Endothelial cell of umbilical vein (primary cell): ENCODE results near the gene EDEM3. TPM values are rescaled to one million over a fixed set of nuclear protein-coding genes. Genes with fewer than 3 reads are reported as not detected.

Source experiments
- BruUV-seq: library from RNA; stranded (reverse); fragments of 400-500 nt; replicated peaks from 2 replicates; lab custom pipeline; 2021; lab: Mats Ljungman, UMichigan
- CTCF ChIA-PET: fragments of 300-600, 350-600 bp; sonication (Branson Sonifier 250); formaldehyde crosslinking; loops from one replicate; lab custom pipeline; 2021; ENCODE audit warnings: antibody characterized with exemption, inconsistent platforms; lab: Charles Lee
- POLR2A ChIA-PET: fragments of 300-600, 350-600 bp; sonication (Branson Sonifier 250); formaldehyde crosslinking; loops from one replicate; lab custom pipeline; 2021; ENCODE audit warnings: antibody characterized with exemption, inconsistent platforms; lab: Charles Lee
- DNase-seq: peaks from one replicate; pipeline ENCODE4 v3.0.0-alpha.2; 2011; ENCODE audit warnings: low read depth, low spot score
- FAIRE-seq: peaks from 2 replicates; lab custom pipeline; 2011; peaks lifted over from hg19 to GRCh38; lab: Jason Lieb, UNC
- H2AFZ ChIP-seq: 2 replicates; pipeline ENCODE4 v1.6.0; 2012; ENCODE audit warnings: low read depth, low read length, control low read depth, inconsistent platforms
- H3K27ac ChIP-seq: 2 replicates; pipeline ENCODE4 v1.5.1; 2011; ENCODE audit warnings: low read depth, mild to moderate bottlenecking, control low read depth, low read length, moderate library complexity; ENCODE audit not compliant: insufficient read depth
- H3K27me3 ChIP-seq, 2 experiments: 2 replicates each; pipeline versions ENCODE4 v1.6.0 to v1.6.1; 2011; ENCODE audit warnings: low read length in 2 of 2, mixed read lengths in 1 of 2; ENCODE audit not compliant: control insufficient read depth in 2 of 2, insufficient read depth in 2 of 2
- H3K36me3 ChIP-seq, 2 experiments: 2 replicates in 1 of 2; 3 replicates in 1 of 2; pipeline ENCODE4 v1.5.1; 2011; ENCODE audit warnings: low read length in 2 of 2, mild to moderate bottlenecking in 1 of 2, moderate library complexity in 1 of 2; ENCODE audit not compliant: control insufficient read depth in 2 of 2, insufficient read depth in 2 of 2; ENCODE audit errors: extremely low read depth in 1 of 2
- H3K4me1 ChIP-seq: 3 replicates; pipeline ENCODE4 v1.5.1; 2011; ENCODE audit warnings: mild to moderate bottlenecking, low read length; ENCODE audit not compliant: control insufficient read depth, insufficient read depth; ENCODE audit errors: extremely low read depth
- H3K4me2 ChIP-seq: 2 replicates; pipeline ENCODE4 v1.6.1; 2011; ENCODE audit warnings: low read length, control low read depth, mixed read lengths; ENCODE audit not compliant: insufficient read depth
- H3K4me3 ChIP-seq, 3 experiments: fragments of 200-600 bp in 1 of 3; sonication (generic), shearing (Covaris generic) in 1 of 3; replicated peaks in 1 of 3; 2 replicates each; pipeline ENCODE4 v1.5.1; 2011 to 2016; ENCODE audit warnings: control low read depth in 3 of 3, low read length in 3 of 3, mild to moderate bottlenecking in 2 of 3, inconsistent platforms in 1 of 3, low read depth in 1 of 3, moderate library complexity in 1 of 3; ENCODE audit not compliant: insufficient read depth in 1 of 3
- H3K79me2 ChIP-seq: 2 replicates; pipeline ENCODE4 v1.6.0; 2012; ENCODE audit warnings: low read length, inconsistent platforms; ENCODE audit not compliant: control insufficient read depth, insufficient read depth
- H3K9ac ChIP-seq: replicated peaks from 2 replicates; pipeline ENCODE3; 2011; ENCODE audit warnings: low read length, control low read depth; ENCODE audit not compliant: insufficient read depth; ENCODE audit errors: extremely low read depth
- H3K9me1 ChIP-seq: replicated peaks from 3 replicates; pipeline ENCODE4 v1.6.0; 2011; ENCODE audit warnings: mild to moderate bottlenecking, low read length; ENCODE audit not compliant: control insufficient read depth, insufficient read depth; ENCODE audit errors: extremely low read depth
- H3K9me3 ChIP-seq: replicated peaks from 2 replicates; pipeline ENCODE4 v1.5.1; 2012; ENCODE audit warnings: low read length, inconsistent platforms; ENCODE audit not compliant: control insufficient read depth, insufficient read depth
- H4K20me1 ChIP-seq: replicated peaks from 2 replicates; pipeline ENCODE3; 2011; ENCODE audit warnings: mild to moderate bottlenecking, low read length; ENCODE audit not compliant: control insufficient read depth, insufficient read depth; ENCODE audit errors: extremely low read depth
- CTCF ChIP-seq, 2 donors: IDR thresholded peaks; 1 replicate in 1 of 2; 2 replicates in 1 of 2; pipeline ENCODE4 v1.5.1; 2011; ENCODE audit warnings: low read length in 2 of 2, mild to moderate bottlenecking in 2 of 2, moderate library complexity in 2 of 2, control low read depth in 1 of 2, inconsistent platforms in 1 of 2, low read depth in 1 of 2; ENCODE audit not compliant: insufficient read depth in 1 of 2; ENCODE audit errors: extremely low read depth in 1 of 2
- EZH2 ChIP-seq: IDR thresholded peaks from 2 replicates; pipeline ENCODE4 v1.6.1; 2012; ENCODE audit warnings: borderline replicate concordance, low read depth, mild to moderate bottlenecking, moderate library complexity, low read length, inconsistent platforms; ENCODE audit not compliant: severe bottlenecking
- FOS ChIP-seq: IDR thresholded peaks from 2 replicates; pipeline ENCODE4 v1.6.1; 2011; ENCODE audit warnings: mild to moderate bottlenecking, low read length, moderate library complexity, borderline replicate concordance; ENCODE audit not compliant: insufficient read depth
- GATA2 ChIP-seq: IDR thresholded peaks from 2 replicates; pipeline ENCODE4 v1.7.0; 2011; ENCODE audit warnings: low read depth, mild to moderate bottlenecking, moderate library complexity, mixed read lengths, low read length; ENCODE audit not compliant: insufficient read length, insufficient read depth
- JUN ChIP-seq: IDR thresholded peaks from 2 replicates; pipeline ENCODE4 v1.6.1; 2011; ENCODE audit warnings: borderline replicate concordance, low read depth; ENCODE audit not compliant: insufficient read length, insufficient read depth
- MAX ChIP-seq: IDR thresholded peaks from 2 replicates; pipeline ENCODE4 v1.6.1; 2011; ENCODE audit not compliant: insufficient read depth, insufficient read length
- MYC ChIP-seq: IDR thresholded peaks from one replicate; pipeline ENCODE4 v1.6.1; 2011; ENCODE audit warnings: mild to moderate bottlenecking, low read depth, low read length
- POLR2A ChIP-seq: IDR thresholded peaks from 2 replicates; pipeline ENCODE4 v1.6.1; 2012; ENCODE audit warnings: low read depth, mild to moderate bottlenecking, control low read depth, low read length
- POLR2AphosphoS5 ChIP-seq: IDR thresholded peaks from 2 replicates; pipeline ENCODE4 v1.6.1; 2012; ENCODE audit warnings: low read depth, mild to moderate bottlenecking, control low read depth, low read length, moderate library complexity; ENCODE audit not compliant: insufficient read depth
- dilution Hi-C: fragments of 300-500 bp; cut with MboI; formaldehyde crosslinking; loops from one replicate; pipeline ENCODE4 v1.15.0; 2019; ENCODE audit warnings: low sequenced_read_pairs; ENCODE audit not compliant: extremely low pct_ligation_motif_present
- intact Hi-C: fragments of 100-400 bp; cut with micrococcal nuclease; formaldehyde crosslinking; loops from one replicate; pipeline ENCODE4 v1.10.0; 2022
- polyA plus RNA-seq, 4 experiments: library from polyadenylated mRNA; depleted of rRNA in 3 of 4; stranded (reverse) in 3 of 4; unstranded in 1 of 4; fragments of >200 nt; gene quantifications; 2 replicates each; pipeline versions ENCODE4 v1.2.1 to v1.2.3, GENCODE V29; 2011 to 2012; ENCODE audit warnings: missing spikeins in 1 of 4
- total RNA-seq: library from RNA; stranded (reverse); gene quantifications from 2 replicates; pipeline ENCODE4 v1.2.3, GENCODE V29; 2021

Gene EDEM3
- total and polyA plus RNA-seq, 2 donors (not counting 3 experiments of a cell fraction or from before 2014, with no cell fraction given), result 6.6 to 26.3 TPM

GRCh38 chr1:184646824-184647223 is 107.8 kb downstream of the EDEM3 start:
- H3K9me3 ChIP-seq, result no peaks in the 10 kb centered on the region
- dilution Hi-C loops, result no loop called here
- H3K79me2 ChIP-seq, result no peaks in the 10 kb centered on the region
- peaks cover 0 to 2% of the 10 kb centered on the region in 2 experiments for H3K27me3 ChIP-seq
- no peak overlapping the region for H3K4me2 ChIP-seq
- no peak overlapping the region for H3K4me3 ChIP-seq
- H3K4me1 ChIP-seq, result no peaks in the 10 kb centered on the region
- no peak for FAIRE-seq
- intact Hi-C loops, result no loop called here
- ChIA-PET CTCF (no interaction called here), POLR2A (no interaction called here)
- H3K27ac ChIP-seq, result no peak overlapping the region
- TF ChIP-seq FOS, result no peak
- no peak for TF ChIP-seq POLR2AphosphoS5
- TF ChIP-seq JUN, result no peak
- H2AFZ ChIP-seq, result no peak overlapping the region
- H4K20me1 ChIP-seq, result no peaks in the 10 kb centered on the region
- no peaks in the 10 kb centered on the region for H3K9me1 ChIP-seq
- no peak for DNase-seq
- no TSS peak for BruUV-seq
- no peaks in the 10 kb centered on the region for H3K36me3 ChIP-seq
- no peak overlapping the region for H3K9ac ChIP-seq

- POLR2A ChIA-PET, result no interaction called here
- H3K4me3 ChIP-seq, result no peak overlapping the region
- BruUV-seq, result no TSS peak
- no peaks in the 10 kb centered on the region for H3K9me3 ChIP-seq
- H3K4me1 ChIP-seq, result no peaks in the 10 kb centered on the region
- H3K27me3 ChIP-seq, result peaks cover 0 to 2% of the 10 kb centered on the region in 2 experiments
- H3K79me2 ChIP-seq, result no peaks in the 10 kb centered on the region
- H2AFZ ChIP-seq, result no peak overlapping the region
- no peaks in the 10 kb centered on the region for H3K9me1 ChIP-seq
- DNase-seq (no peak), FAIRE-seq (no peak)
- TF ChIP-seq MAX, result no peak
- TF ChIP-seq CTCF (IDR thresholded peaks at IDR 0.05; ENCODE audit: extremely low read depth in 1 of 2, insufficient read depth in 1 of 2, low read depth in 1 of 2, low read length in 2 of 2), result no peak
- no peak for TF ChIP-seq POLR2AphosphoS5
- TF ChIP-seq FOS, result no peak
- no peak for TF ChIP-seq MYC
- TF ChIP-seq JUN, result no peak
- TF ChIP-seq EZH2, result no peak
- no peak for TF ChIP-seq GATA2
- no peak for TF ChIP-seq POLR2A
- no peak overlapping the region for H3K4me2 ChIP-seq
- dilution Hi-C loops (no loop called here), intact Hi-C loops (no loop called here)
- H4K20me1 ChIP-seq, result no peaks in the 10 kb centered on the region
- H3K36me3 ChIP-seq, result no peaks in the 10 kb centered on the region
- no peak overlapping the region for H3K9ac ChIP-seq
- H3K27ac ChIP-seq, result no peak overlapping the region
- CTCF ChIA-PET, result no interaction called here
Measured at GRCh38 chr1:184646178-184646701, 108.4 kb downstream of the EDEM3 start.
